ENCODE measurements around the gene MIPEP.
"Not testable (repeated sequence)": the region's sequence is repeated elsewhere in the genome, so short reads cannot be mapped to it uniquely, and the experiment has no call there.

Gene MIPEP

GRCh38 chr13:23749288-23749873 is 139.8 kb downstream of the MIPEP start:
- peak; percentile 47 for DNase-seq (ENCODE audit: low spot score)

GRCh38 chr13:23748109-23748990 is 140.8 kb downstream of the MIPEP start:
- peak; percentile 73 for DNase-seq (ENCODE audit: low spot score)

DNA sequence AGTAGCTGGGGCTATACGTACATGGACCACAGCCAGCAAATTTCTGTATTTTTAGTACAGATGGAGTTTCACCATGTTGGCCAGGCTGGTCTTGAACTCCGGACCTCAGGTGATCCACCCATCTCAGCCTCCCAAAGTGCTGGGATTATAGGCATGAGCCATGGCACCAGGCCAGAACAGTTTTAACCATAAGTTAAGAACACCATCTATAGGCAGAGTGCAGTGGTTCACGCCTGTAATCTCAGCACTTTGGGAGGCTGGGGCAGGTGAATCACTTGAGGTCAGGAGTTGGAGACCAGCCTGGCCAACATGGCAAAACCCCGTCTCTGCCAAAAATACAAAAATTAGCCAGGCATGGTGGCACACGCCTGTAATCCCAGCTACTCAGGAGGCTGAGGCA is 143.1 kb downstream of the MIPEP start:
- not testable (repeated sequence) for DNase-seq (ENCODE audit: low spot score)

DNA sequence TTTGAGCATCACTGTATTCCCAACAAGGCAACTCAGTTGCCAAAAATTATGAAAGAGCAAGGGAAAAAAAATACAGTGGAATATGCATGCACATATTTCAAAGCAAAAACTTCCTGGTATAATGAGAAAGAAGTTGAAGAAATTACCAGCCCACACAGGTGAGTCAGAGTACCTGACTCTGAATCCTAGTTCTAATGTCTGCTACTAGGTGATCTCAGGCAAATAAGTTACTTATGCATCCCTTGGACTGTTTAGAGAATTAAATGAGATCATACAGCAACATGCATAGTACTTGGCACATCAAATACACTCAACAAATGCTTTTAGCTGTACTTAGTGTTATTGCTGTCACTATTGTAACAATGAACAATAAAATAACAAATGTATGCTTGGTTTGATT is 144.9 kb downstream of the MIPEP start:
- peak; percentile 93 for DNase-seq (ENCODE audit: low spot score)

DNA sequence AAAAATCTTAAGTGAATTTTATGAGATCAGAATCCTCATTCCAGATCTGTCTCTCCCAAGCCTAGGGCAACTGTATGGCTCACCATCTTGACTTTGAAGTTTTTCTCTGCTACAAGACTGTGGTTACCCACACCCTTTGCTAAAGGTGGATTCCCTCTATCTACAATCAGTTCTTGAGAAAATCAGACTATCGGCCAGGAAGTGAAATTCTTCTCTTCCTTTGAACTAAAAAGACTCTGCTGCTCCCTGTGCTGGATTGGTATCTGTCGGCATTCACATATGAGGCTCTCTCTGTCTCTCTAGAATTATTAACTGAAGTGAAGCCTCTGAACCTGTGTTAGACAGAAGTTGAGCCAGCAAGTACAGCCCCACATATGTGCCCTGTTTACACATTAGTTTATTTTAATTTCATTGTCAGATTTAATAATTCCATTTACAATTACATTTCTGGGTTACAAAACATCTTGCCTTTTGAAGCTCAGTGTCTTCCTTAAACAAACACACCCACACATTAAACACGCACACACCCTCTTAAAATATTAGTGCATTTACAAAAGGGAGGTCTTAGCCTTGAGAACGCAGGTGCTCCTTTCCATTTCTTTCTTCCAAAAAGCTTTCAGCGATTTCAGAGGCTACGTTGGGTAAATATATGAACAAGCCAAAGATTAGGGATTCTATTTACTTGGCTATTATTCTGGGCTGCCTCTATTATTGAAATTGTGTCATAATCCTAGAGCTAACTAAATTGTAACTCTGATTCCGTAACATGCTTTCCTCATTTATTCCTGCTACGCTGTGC is 145.7 kb downstream of the MIPEP start:
- peak; percentile 49 for DNase-seq (ENCODE audit: low spot score)

DNA sequence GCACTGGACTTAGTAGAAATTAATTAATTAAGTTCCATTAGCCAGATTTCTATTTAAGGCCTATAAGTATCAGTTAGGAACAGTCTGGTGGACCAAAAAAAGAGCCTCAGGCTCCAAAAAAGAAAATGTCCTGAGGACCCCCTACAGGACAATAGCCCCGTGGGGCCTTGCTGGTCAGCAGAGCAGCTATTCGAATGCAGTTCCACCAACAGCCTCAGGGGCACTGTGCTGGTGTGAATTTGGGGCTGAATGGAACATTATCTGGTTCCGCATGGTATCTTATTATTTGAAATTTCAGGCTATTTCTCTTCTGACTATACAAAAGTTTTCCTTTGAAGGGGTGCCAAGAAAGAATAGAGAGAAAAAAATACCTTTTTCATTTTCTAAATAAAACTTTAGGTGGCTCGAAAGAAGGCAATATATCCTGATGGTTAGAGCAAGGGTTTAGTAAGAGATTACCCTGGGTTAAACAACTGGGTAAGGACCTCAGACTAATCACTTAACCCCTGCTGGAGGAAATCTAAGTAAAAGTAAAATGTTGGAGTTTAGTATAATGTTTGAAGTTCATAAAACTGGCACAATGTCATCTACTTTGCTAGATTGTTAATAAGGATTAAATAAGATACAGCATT is 147.2 kb downstream of the MIPEP start:
- DNase-seq (ENCODE audit: low spot score) = no peak

GRCh38 chr13:23740002-23740401 is 149.2 kb downstream of the MIPEP start:
- DNase-seq (ENCODE audit: low spot score) = no peak

- no peak for DNase-seq (ENCODE audit: low spot score)
These were observed 149.6 kb downstream of the MIPEP start for GRCh38 chr13:23739596-23739995.

DNA sequence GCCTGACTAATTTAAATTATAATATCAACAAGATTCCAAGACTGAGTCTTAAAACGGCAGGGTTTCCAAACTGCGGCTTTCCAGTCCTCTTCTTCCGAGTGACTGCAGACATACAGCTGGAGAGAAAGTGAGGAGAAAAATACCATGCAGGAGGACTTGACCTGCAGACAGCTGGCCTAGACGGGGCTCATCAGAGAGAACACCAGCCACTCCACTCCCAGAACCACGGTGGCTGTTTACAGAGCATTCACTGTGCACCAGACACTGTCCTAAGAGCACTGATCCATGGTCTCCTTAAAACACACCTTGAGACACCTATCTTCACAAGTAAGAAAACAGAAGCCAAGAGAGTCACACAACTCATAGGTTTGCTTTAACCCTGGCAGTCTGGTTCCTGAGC is 152.7 kb downstream of the MIPEP start:
- no peak for DNase-seq (ENCODE audit: low spot score)

- DNase-seq (ENCODE audit: low spot score) = no peak
These were observed 153.9 kb downstream of the MIPEP start for GRCh38 chr13:23735329-23735728.

GRCh38 chr13:23731709-23732108 is 157.5 kb downstream of the MIPEP start:
- no peak for DNase-seq (ENCODE audit: low spot score)

GRCh38 chr13:23730251-23730650 is 158.9 kb downstream of the MIPEP start:
- no peak for DNase-seq (ENCODE audit: low spot score)

DNA sequence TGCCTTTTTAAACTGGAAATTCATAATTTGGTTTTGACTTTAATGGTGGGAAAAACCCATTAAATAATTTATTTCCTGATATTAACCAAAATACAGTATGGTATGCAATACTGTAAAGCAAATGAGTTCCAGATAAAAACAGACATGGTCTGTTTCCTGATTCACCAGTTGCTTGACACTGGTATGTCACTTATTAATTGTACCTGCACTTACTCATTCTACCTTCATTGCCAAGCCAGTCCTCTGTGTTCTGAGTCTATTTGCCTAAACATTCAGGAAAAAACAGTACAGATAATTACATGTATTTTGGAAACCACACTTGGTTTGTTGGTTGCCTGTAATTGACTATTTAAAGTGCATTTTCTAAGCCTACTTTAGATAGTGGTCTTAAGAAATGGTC is 159.7 kb downstream of the MIPEP start:
- DNase-seq (ENCODE audit: low spot score) = peak; percentile 57

- DNase-seq (ENCODE audit: low spot score) = peak; percentile 49
These were observed 160.4 kb downstream of the MIPEP start for GRCh38 chr13:23728807-23729206.

DNA sequence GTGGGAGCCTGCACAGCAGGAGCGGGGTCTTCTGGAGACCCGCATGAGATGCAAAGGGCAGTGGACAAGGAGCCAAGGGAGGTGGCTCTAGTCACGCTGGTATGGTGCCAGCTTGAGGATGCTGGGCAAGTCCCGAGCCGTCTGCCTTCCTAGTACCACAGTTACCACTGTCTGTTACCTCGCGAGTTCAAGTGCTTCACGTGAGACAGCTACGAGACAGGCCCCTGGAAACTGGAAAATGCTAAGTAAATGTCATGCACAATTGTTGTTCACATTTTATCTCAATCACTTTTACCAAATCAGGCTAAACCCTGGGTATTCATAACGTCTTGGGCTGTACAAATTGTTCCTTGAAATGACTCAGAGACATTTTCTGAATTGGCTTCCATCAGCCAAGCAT is 163.3 kb downstream of the MIPEP start:
- DNase-seq (ENCODE audit: low spot score) = no peak

DNA sequence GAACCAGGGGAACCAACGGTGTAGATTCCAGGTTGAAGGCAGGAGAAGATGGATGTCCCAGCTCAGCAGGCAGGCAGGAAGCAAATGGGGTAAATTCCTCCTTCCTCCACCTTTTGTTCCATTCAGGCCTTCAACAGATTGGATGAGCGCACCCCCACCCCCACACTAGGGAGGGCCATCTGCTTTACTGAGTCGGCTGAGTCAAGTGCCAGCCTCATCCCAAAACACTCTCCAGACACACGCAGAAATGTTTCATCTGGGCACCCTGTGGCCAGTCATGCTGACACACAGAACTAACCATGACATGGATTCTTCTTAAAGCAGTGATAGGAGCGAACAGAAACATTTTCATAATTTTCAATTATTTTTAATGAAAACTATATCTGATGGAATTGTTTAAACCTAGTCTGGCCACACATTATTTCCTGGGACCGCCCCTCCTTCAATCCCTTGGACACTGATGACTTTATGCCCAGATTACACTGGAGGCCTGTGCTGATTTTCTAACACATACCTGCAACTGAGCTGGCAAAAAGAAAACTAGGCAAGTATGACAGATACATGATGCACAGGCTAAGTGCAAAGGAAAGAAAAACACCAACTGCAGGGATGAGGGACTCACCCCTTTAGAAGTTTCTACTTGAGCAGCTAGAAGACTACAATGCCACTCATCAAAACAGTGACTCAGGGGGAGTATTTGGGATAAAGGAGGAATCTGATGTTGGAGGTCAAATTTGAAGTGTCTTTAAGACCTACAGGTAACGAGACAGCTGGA is 164.8 kb downstream of the MIPEP start:
- peak; percentile 80 for DNase-seq (ENCODE audit: low spot score)

DNA sequence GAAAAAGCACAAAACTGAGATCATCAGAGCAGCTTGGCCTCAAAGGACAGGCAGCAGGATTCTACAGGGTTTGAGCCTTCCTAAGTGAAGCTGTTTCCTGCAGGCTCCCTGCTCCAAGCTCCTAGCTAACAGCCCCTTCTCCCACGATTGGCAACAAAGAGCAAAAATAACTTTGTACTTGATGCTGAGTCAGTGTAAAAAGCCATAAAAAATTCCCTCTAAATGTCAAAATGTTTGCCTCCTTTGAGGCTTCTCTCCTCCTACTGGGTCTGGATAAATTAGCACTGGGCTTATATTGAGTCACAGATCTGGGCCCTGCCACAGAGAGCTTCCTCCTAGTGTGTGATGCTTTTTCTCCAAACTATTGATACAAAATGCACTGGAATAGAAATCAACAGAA is 165.7 kb downstream of the MIPEP start:
- DNase-seq (ENCODE audit: low spot score) = no peak

DNA sequence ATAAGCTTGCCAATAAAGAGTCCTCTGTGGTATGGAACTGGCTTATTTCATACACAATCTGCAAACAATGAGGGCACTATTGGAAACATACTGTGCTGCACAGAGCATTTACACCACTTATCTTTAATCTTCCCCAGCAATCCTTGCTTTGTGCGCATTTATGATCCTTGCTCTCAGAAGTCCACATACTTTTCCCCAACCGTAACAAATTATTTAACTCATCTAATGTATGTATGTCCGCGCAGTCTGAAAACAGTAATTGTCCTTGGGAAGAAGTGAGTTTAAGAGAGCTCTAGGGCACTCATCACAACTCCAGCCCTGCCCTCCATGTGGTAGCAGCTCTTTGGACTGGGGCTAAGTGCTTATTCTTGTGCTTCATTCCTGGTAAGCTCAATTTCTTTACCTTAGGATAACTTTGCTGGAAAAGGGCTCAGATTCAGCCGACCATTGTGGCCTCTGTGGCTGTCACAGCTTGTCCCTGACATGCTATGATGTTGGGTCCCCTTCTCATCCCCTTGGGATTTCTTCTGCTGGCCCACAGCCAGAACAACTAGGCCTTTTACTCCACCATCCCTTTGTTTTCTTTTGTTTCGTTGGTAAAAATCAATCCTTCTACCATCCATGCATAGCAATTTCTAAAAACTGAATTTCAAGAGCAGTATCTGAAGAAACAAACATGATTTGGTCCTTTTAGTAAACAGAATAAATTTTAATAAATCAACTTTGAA is 166.3 kb downstream of the MIPEP start:
- no peak for DNase-seq (ENCODE audit: low spot score)

- DNase-seq (ENCODE audit: low spot score) = no peak
These were observed 170.2 kb downstream of the MIPEP start for GRCh38 chr13:23718996-23719395.

GRCh38 chr13:23716401-23716800 is 172.8 kb downstream of the MIPEP start:
- DNase-seq (ENCODE audit: low spot score) = no peak

DNA sequence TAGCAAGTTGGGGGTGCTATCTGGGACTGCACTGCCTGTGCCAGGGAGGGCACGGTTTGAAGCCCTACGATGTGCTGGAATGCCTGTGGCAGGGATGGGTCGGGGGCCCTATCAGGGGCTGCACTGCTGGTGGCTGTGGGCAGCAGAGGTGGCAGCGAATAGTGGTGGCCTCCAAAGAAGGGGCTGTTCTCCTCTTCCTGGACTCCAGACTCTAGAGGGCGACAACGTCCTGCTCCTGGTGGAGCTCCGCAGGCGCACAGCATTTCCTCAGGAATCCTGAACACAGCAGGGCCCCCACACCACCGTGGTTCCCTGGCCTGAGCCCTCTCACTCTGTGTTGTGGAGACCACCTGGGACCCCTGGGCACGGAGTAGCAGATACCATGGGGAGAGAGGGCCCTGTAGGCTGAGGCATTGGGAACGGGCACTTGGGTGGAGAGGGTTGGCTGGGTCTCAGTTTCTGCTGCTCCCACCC is 173.4 kb downstream of the MIPEP start:
- peak; percentile 39 for DNase-seq (ENCODE audit: low spot score)
